ENCODE data around the gene COL16A1.
A peak's percentile ranks its signal among the peaks of the same experiment; 100 is the strongest.

COL16A1 gene

DNA sequence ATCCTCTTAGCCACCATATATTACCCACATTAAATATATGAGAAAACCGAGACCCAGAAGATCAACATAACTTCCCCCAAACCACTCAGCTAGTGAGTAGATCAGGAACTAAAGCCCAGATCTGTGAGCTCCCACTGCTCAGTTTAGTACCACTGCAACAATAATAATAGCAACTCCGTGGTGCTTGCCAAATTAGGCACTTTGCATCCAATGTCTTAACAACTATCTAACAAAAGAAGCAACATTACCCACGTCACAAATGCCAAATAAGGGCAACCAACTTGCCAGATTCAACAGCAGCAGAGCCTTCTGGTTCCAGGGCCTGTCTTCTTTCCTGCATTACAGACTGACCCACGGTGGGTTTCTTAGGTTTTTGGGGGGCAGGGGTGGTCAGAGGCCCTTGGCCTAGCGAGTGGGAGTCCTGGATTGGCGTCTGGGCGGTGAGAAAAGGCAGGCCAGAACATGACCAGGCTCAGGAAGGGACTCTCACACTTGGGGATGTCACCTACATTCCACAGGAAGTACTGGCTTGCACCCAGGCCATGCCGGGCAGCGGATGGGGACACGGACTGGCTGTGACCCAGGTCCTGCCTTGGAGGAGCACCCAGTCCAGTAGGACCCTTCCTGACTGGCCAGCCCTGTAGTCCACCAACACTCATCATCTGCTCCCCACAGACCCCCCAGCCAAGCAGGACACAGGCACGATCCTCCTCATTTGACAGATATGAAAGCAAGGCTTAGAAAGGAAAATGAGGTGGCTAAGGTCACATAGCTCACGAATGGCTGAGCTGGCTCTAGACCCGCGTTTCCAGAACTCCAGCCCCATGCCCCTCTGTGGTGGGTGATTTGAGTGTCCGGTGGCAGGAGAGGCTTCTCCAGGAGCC is 81.7 kb downstream of the COL16A1 start:
- DNase-seq, result no peak

DNA sequence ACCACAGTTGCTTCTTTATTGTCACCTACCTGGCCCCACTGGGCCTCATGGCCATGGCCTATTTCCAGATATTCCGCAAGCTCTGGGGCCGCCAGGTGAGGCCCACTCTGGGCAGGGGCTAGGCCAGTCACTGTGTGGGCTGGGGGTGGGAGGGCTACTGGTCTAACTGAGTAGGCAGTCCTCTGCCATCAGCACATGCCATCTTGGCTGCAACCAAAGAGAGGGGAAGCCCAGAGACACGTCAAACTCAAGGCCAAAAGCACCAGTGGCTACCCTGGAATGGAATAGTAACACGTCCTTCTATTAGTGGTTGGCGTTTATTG is 82.4 kb downstream of the COL16A1 start:
- DNase-seq, result no peak

DNA sequence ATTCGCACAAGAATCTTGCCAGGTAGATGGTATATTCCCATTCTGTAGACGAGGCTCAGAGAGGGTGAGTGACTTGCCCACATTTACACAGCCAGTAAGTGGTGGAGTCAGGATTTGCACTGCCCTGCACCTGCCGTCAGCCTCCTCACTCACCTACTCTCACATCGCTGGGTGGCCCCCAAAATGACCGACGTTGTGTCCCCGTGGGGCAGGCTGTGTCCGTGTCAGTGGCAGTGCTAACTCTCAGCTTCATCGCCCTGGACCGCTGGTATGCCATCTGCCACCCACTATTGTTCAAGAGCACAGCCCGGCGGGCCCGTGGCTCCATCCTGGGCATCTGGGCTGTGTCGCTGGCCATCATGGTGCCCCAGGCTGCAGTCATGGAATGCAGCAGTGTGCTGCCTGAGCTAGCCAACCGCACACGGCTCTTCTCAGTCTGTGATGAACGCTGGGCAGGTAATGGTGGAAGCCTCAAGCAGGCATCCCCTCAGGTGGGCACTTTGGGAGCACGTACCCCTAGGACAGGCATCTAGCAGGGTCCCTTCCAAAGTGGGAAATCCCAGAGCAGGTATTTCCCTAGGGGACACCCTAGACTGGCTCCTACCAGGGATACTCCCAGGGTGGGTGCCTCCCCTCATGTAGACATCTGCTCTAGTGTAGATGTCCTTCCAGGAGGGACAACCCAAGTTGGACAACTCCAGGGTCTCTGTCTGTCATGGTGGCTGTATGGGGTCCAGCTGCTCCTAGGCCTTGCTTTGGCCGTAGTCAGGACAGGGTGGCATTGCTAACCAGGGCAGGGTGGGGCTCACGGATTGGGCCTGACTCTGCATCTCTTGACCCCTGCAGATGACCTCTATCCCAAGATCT is 83.0 kb downstream of the COL16A1 start:
- no peak for DNase-seq

DNA sequence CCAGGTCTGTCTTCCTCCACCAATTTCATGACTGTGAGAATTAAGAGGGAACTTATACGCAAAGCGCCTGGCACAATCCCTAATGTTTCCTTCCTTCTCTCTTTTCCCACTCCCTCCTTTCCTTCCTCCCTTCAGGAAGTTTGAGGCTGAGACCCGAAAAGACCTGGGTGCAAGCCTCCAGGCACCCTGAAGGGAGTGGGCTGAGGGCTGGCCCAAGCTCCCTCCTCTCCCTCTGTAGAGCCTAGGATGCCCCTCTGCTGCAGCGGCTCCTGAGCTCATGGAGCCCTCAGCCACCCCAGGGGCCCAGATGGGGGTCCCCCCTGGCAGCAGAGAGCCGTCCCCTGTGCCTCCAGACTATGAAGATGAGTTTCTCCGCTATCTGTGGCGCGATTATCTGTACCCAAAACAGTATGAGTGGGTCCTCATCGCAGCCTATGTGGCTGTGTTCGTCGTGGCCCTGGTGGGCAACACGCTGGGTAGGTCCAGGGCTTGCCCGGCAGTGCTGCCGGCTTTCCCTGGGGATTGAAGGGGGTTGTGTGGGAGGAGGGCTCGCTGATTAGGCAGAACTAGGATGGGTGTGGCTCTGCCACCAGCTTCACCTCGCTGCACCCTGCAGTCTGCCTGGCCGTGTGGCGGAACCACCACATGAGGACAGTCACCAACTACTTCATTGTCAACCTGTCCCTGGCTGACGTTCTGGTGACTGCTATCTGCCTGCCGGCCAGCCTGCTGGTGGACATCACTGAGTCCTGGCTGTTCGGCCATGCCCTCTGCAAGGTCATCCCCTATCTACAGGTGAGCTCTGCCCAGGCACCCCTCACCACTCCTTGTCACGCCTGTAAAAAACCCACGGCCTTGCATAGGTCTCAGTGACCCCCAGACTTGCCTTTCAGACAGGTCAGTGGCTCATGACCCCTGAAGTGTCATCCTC is 84.6 kb downstream of the COL16A1 start:
- no peak for DNase-seq

DNA sequence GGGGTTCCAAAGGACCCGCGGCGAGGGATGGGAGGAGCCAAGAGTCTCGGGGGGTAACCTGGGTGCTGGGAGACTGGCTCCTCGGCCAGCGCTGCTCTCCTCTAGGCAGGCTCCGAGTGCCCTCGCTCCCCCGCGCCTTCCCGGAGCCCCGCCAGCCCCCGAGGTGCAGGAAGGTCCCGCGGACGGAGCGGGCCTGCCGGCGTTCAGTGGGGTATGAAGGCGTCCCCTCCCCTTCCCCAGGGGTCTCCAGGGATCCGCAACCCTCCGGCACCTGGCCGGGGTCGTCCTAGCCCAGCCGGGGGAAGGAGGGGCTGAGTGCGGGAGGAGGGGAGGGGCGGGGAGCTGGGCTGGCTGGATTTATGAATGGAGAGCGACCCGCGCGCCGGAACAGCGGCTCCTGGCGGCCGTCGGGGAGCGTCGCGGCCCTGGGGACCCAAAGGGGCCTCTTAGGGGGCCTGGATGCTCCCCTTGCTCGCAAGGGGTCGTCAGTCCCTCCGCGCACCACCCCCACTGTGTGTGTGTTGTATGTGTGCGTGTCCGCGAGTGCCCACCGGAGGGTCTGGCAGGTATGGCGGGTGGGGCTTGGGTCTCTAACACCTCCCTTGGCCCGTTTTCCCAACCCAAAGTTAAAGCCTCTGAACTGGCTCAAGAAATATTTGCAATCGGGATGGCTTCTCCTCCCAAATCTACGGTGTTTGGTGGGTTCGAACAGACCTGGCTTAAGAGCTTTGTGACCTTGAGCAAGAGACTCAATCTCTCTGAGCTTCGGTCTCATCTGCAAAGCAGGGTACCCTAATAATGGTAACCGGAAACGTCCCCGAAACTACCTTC is 85.7 kb downstream of the COL16A1 start:
- peak; percentile 40 to 54 for DNase-seq

DNA sequence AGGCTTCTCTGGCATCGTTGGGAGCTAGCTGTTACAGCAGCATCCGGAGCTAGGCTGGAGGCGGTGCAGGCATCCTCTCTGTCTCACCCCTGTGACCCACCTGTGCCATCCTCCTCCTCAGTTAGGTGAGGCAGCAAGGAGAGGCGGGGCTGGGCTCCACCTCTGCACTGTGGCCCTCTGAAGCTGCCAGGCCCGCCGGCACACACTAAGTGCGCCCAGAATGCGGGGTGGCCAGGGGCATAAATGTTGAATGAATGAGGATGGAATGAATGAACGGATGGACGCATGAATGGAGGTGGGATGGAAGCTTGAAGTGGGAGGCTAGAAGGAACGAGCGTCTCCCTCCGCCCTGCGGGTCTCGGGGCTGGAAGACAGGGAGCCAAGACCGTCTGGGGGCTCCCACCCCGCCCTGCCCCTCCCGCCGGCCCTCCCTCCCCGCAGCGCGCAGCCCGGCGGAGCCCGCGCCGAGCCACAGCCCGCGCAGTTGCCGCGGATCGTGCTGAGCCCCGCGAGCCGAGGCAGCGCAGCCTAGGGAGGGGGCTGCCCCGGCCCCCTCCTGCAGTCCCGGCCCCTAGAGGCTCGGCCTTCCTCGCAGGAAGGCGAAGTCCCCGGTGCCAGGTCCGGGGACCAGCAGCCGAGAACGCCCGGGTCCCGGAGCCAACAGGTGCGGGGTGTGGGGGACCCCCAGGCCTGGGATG is 86.5 kb downstream of the COL16A1 start, which contains the start of gene HCRTR1:
HCRTR1 (plus strand) TSS at position 472 of the 698 bp plus-strand sequence. CDS start 1,504 bp downstream, outside the sequence.
- no peak for DNase-seq

DNA sequence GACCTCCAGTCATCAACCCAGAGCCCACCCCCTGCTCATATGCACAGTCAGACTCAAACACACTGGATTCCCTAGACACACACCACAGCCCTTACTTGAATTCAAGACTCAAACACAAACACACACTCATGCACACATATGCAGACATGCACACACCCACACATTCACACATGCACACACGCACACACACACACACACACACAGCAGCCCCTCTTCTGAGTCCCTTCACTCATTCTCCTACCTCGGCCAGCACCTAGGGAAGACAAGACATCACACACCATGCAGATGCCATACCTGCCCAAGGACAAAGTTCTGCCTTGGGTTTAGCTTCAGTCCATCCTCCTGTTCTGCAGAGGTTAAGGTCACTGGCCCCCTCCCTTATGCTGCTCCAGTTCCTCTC is 87.9 kb downstream of the COL16A1 start:
- DNase-seq, result no peak

DNA sequence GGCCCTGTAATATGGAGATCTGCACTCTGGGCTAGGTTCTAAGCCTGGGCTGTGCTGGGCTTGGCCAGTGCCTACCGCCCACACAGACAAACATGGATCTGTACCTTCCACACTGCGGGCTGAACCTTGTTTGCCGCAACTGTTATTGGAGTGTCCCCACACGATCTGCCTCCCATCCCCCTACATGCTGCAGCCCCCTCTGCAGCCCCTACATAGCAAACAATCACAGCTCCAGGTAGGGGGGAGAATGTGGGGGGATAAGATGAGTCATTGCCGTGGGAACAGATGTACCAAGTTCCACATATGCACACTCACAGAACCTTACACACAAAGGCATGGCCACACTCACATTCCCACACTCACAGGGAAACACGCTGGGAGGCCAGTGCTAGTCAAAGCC is 88.4 kb downstream of the COL16A1 start:
- no peak for DNase-seq

DNA sequence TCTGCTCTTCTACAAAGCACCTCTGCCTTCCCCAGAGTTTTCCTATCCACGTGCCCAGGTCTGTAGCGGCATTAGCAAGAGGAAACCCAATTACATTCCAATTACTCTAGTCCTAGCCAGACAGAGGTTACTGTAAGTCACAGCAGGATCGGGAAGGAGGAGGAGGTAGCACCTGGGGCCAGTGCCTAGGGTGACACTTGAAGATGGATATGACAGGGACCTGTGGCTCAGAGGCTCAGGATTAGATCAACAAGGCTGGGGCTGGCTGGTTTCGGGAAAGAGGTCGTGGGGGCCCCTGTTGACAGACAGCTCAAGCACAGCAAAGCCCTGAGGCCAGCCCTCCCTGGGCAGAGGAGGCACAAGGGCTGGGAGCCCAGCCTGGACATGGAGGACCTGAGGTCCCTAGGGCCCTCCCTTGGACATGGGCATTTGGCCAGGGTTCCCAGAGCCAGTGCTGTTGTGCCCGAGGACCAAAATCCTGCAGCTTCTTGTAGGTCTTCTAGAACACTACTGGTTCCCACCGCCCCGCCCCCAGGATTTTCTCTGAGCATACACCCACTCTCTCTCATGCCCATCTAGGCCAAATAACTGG is 89.3 kb downstream of the COL16A1 start:
- no peak for DNase-seq

DNA sequence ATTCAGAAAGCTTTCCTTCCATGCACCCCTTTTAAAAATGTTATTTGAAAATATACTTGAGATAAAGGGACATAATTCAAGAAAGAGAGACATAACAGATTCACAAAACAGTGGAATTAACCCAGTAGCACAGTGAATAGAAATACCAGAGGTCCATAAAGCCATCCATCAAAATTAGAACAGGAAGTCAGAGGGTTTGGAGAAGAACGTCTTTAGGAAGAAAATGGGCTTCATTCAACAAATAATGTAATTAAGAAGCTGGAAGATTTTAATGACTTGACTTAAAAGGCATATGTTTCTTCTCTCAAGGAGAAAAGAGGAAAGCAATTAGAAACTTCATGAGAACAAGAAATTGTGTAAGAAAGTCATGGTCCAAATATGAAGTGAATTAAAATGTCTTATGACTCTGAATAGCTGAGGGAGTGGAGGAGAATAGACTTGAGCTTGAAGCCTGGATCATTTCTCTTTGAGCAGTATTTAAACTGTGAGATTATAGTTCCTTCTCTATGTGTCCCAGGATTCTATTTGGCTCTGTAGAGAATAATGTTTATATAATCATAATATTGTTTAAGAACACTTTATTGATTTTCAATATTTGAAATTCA is 94.2 kb downstream of the COL16A1 start:
- DNase-seq, result no peak

DNA sequence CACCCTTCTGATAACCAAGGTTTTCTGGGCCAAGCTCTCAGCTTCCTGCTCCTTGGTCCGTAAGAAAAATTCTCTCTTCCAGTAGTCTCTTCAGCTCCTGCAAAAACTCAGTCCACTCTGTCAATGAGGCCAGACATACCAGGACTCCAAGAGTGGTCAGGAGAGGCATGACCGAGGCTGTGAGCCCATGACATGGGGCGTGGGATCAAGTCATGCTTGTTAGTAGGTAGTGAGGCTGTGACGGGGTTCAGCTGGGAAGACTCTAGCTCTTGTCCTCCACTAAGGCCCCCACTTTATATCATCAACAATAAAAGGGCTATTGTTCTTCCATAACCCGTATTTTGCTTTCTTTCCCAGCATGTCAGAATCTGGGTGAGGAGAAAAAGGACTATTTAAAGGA is 96.5 kb downstream of the COL16A1 start:
- no peak for DNase-seq

DNA sequence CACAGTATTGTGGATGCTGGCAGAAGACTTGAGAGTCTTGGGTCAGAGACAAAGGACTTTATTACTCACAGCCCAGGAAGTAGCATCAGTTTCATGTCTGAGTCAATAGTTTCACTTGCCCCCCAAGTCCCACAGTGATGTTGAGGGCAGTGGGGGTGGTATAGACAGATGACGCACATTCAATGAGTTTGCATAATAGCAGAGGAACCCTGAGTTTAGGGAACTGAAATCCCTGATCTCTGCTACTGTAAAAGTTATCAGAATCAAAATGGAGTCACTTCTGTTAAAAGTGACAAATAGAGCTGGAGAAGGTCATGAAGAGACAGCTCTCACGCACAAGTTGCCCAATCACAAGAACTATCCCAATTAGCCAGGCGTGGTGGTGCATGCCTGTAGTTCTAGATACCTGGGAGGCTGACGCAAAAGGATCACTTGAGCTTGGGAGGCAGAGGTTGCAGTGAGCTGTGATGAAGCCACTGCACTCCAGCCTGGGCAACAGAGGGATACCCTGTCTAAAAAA is 97.8 kb downstream of the COL16A1 start:
- no peak for DNase-seq

All from NCI-H1930 (cell line).